ENCODE measurements around the gene GPR31.

- TF ChIP-seq CTCF (conservative IDR thresholded peaks at IDR 0.05; ENCODE audit: low read depth, low read length) (no peak), EZH2 (IDR thresholded peaks at IDR 0.05; ENCODE audit: low read length, unreplicated experiment) (no peak)
These were observed 12.3 kb downstream of the GPR31 start for GRCh38 chr6:167145461-167145860.
